Effector memory CD4-positive, alpha-beta T cell (primary cell): Measurements from ENCODE around the gene SPIRE1.
"Not testable (repeated sequence)": the region's sequence is repeated elsewhere in the genome, so short reads cannot be mapped to it uniquely, and the experiment has no call there.

Experiments used
- DNase-seq, 3 donors: peaks; one replicate each; pipeline ENCODE4 v3.0.0-alpha.2; 2020
- H3K27ac ChIP-seq: 2 replicates; pipeline ENCODE4 v1.7.0; 2013; ENCODE audit warnings: mild to moderate bottlenecking, low read length, moderate library complexity; ENCODE audit not compliant: insufficient read depth, poor library complexity, severe bottlenecking
- H3K27me3 ChIP-seq: replicated peaks from 2 replicates; pipeline ENCODE4 v1.7.0; 2013; ENCODE audit warnings: mild to moderate bottlenecking, low read length; ENCODE audit not compliant: insufficient read depth, control insufficient read depth, poor library complexity, severe bottlenecking
- H3K36me3 ChIP-seq: 2 replicates; pipeline ENCODE4 v1.7.0; 2013; ENCODE audit warnings: mild to moderate bottlenecking, low read length, moderate library complexity; ENCODE audit not compliant: control insufficient read depth, insufficient read depth
- H3K4me1 ChIP-seq: 2 replicates; pipeline ENCODE4 v1.7.0; 2013; ENCODE audit warnings: low read length, mild to moderate bottlenecking; ENCODE audit not compliant: control insufficient read depth, insufficient read depth, poor library complexity, severe bottlenecking
- H3K4me3 ChIP-seq: 2 replicates; pipeline ENCODE4 v1.7.0; 2013; ENCODE audit warnings: low read length, low read depth, mild to moderate bottlenecking; ENCODE audit not compliant: insufficient read depth, poor library complexity, severe bottlenecking
- H3K9me3 ChIP-seq: 2 replicates; pipeline ENCODE4 v1.7.0; 2013; ENCODE audit warnings: mild to moderate bottlenecking, low read length, moderate library complexity; ENCODE audit not compliant: control insufficient read depth

SPIRE1 gene

GRCh38 chr18:12631831-12632477 lies 26.0 kb downstream of the SPIRE1 start:
- Histone ChIP-seq H3K4me1 (no peaks in the 10 kb centered on the region), H3K4me3 (no peak overlapping the region), H3K27me3 (no peaks in the 10 kb centered on the region), H3K9me3 (no peaks in the 10 kb centered on the region), H3K36me3 (no peaks in the 10 kb centered on the region), H3K27ac (no peak overlapping the region)
- DNase-seq, result no peak

GRCh38 chr18:12630136-12630535 lies 27.8 kb downstream of the SPIRE1 start:
- Histone ChIP-seq H3K27me3 (no peaks in the 10 kb centered on the region), H3K9me3 (no peaks in the 10 kb centered on the region), H3K36me3 (no peaks in the 10 kb centered on the region), H3K4me3 (no peak overlapping the region), H3K4me1 (no peaks in the 10 kb centered on the region), H3K27ac (no peak overlapping the region)
- no peak for DNase-seq

- H3K4me1 ChIP-seq, result no peaks in the 10 kb centered on the region
- no peak overlapping the region for H3K27ac ChIP-seq
- H3K27me3 ChIP-seq, result no peaks in the 10 kb centered on the region
- H3K9me3 ChIP-seq, result no peaks in the 10 kb centered on the region
- no peaks in the 10 kb centered on the region for H3K36me3 ChIP-seq
- no peak overlapping the region for H3K4me3 ChIP-seq
- no peak for DNase-seq
Observed at GRCh38 chr18:12628706-12629702, 28.9 kb downstream of the SPIRE1 start.

DNA sequence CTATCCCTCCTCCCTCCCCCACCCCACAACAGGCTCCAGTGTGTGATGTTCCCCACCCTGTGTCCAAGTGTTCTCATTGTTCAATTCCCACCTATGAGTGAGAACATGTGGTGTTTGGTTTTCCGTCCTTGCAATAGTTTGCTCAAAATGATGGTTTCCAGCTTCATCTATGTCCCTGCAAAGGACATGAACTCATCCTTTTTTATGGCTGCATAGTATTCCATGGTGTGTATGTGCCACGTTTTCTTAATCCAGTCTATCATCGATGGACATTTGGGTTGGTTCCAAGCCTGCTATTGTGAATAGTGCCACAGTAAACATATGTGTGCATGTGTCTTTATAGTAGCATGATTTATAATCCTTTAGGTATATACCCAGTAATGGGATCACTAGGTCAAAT lies 30.7 kb downstream of the SPIRE1 start:
- H3K27ac ChIP-seq, DNase-seq, H3K27me3 ChIP-seq, H3K9me3 ChIP-seq, H3K36me3 ChIP-seq, H3K4me1 ChIP-seq, H3K4me3 ChIP-seq: not testable (repeated sequence)

DNA sequence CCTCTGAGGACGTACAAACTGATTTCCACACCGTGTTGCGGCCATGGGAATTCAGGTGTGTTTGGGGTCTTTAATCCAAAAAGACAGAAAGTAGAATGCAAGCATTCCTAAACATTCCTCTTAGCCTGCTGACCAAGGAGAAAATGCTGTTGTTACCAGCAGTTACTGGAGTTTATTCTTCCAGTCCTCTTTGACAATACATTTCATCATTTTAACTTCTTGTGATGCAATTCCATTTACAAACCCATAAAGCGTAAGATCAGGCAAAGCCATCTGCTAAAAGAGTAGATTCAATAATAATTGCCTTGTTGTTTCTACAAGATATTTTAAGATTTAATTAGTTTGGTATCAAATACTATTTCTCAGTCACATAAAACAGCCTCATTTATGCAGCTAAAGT lies 32.7 kb downstream of the SPIRE1 start:
- no peak for DNase-seq
- Histone ChIP-seq H3K4me1 (no peaks in the 10 kb centered on the region), H3K4me3 (no peak overlapping the region), H3K27ac (no peak overlapping the region), H3K36me3 (no peaks in the 10 kb centered on the region), H3K27me3 (no peaks in the 10 kb centered on the region), H3K9me3 (no peaks in the 10 kb centered on the region)

DNA sequence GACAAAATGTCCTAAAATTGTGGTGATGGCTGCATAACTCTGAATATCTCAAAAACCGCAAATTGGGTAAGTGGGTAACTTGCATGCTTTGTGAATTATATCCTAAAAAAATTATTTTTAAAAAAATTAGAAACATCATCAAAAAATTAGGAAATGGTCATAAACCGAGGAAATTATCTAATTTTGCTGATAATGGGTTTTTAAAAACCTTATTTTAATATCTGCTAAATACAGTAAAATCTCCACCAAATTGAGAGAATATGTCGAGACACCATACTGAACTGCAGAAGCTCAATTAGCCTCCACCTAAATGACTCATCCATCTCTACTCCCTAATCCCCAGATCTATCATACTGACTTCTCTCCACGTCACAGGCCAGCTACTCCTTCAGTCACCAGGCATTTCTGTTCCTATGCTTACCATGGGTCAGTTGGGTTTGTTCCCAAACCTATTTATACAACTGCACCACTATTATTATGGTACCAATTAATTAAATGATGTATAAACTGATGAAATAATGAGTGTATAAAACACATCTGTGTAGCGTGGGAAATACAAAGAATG lies 36.1 kb downstream of the SPIRE1 start:
- H3K27me3 ChIP-seq, result no peaks in the 10 kb centered on the region
- H3K27ac ChIP-seq, result no peak overlapping the region
- H3K9me3 ChIP-seq, result no peaks in the 10 kb centered on the region
- no peaks in the 10 kb centered on the region for H3K4me1 ChIP-seq
- DNase-seq, result no peak
- H3K4me3 ChIP-seq, result no peak overlapping the region
- H3K36me3 ChIP-seq, result no peaks in the 10 kb centered on the region

DNA sequence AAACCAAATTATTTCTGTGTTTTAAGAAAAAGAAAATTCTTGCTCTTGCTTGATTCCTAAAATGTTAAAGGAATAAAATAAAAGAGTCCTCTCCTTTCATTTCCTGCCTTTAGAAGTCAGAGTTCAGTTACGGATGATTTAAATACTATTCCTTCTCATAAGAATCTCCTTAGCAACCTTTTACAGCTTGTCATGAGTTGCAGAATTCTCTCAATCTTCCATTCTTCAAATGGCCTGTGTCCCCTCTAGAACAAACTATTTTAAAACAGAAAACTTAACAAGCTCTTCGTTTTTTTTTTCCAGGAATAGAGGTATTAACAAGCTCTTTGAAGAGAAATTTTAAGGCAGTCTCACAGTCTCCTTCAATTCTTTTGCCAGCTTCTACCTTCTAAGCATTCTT lies 42.2 kb downstream of the SPIRE1 start:
- H3K27ac ChIP-seq, result no peak overlapping the region
- H3K27me3 ChIP-seq, result no peaks in the 10 kb centered on the region
- H3K36me3 ChIP-seq, result no peaks in the 10 kb centered on the region
- no peaks in the 10 kb centered on the region for H3K9me3 ChIP-seq
- no peaks in the 10 kb centered on the region for H3K4me1 ChIP-seq
- H3K4me3 ChIP-seq, result no peak overlapping the region
- DNase-seq, result no peak

DNA sequence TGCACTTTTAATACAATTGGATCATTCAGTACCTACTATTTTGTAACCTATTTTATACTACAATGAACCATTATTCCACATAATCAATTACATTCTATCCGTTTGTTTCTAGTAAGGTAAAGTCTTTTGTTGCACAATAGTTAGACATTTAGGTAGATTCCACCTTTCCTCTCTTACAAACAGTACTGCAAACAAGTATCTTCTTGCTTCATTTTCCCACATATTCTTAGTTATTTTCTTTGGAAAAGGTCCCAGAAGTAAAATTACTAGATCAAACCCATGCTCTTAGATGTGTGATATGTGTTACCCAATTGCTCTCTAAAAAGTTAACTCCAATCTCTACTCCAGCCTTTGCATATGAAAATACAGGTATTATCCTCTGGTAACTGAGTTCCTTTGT lies 49.6 kb downstream of the SPIRE1 start:
- Histone ChIP-seq H3K27ac (no peak overlapping the region), H3K9me3 (no peaks in the 10 kb centered on the region), H3K4me3 (no peak overlapping the region), H3K36me3 (no peaks in the 10 kb centered on the region), H3K27me3 (no peaks in the 10 kb centered on the region), H3K4me1 (no peaks in the 10 kb centered on the region)
- no peak for DNase-seq

- H3K36me3 ChIP-seq, result no peaks in the 10 kb centered on the region
- no peaks in the 10 kb centered on the region for H3K4me1 ChIP-seq
- H3K27me3 ChIP-seq, result no peaks in the 10 kb centered on the region
- H3K4me3 ChIP-seq, result no peak overlapping the region
- no peak for DNase-seq
- H3K27ac ChIP-seq, result no peak overlapping the region
- H3K9me3 ChIP-seq, result no peaks in the 10 kb centered on the region
Observed at GRCh38 chr18:12606592-12607315, 51.2 kb downstream of the SPIRE1 start.
